Activated T-cell treated with anti-CD3 and anti-CD28 coated beads for 1 hour (primary cell): ENCODE measurements around the gene PRICKLE1.

Experiments used
- DNase-seq: peaks from one replicate; pipeline ENCODE4 v3.0.0-alpha.2; 2020; ENCODE audit warnings: low read depth

The PRICKLE1 gene

DNA sequence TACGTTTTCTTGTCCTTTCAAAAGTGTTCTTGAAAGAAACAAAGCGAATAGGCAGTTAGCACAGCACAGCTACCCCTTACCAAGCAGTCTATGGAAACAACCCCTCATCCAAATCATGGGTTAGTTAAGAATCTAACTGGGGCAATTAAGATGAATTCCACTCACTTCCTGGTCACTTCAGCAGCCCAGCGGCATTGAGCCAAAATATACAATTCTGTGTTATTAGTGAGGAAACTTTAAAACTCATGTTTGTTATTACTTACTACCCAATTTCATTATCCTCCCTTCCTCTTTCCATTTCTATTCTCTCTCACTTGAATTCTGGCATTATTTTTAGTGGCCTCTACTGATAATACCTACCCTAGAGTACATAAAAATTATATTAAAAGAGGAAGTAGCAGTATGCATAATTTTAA, 142.2 kb downstream of the PRICKLE1 start:
- DNase-seq: no peak

DNA sequence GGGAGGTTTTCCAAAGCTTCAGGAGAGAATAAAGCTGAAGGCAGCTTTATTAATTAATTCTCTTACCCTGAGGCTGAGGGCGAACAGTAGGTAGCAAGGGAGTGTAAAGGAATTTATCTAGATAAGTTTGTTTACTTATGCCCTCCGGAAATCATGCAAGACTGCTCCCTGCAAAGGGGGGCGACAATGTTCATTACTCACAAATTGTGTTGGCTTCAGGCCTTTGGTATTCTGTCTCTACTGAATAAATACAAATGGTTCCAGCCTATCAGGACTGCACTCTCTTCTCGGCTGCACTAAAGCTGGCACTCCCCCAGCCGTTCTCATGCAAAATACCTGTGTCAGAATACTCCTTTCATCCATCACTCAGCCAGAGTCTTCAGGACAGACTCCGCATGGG, 142.8 kb downstream of the PRICKLE1 start:
- DNase-seq: no peak

DNA sequence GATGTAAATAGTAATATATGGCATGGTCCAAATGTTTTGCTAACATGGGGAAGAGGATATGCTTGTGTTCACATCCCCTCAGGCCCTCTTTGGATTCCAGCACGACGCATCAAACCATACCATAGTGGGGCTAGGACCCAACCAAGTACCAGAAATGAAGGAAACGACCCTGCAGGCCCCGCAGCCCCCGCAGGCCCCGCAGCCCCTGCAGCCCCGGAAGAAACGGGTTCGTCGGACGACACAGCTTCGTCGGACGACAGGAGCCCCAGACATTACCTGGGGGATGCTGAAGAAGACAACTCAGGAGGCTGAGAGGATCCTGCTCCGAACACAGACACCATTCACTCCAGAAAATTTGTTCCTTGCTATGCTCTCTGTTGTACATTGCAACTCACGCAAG, 143.7 kb downstream of the PRICKLE1 start:
- no peak for DNase-seq

DNA sequence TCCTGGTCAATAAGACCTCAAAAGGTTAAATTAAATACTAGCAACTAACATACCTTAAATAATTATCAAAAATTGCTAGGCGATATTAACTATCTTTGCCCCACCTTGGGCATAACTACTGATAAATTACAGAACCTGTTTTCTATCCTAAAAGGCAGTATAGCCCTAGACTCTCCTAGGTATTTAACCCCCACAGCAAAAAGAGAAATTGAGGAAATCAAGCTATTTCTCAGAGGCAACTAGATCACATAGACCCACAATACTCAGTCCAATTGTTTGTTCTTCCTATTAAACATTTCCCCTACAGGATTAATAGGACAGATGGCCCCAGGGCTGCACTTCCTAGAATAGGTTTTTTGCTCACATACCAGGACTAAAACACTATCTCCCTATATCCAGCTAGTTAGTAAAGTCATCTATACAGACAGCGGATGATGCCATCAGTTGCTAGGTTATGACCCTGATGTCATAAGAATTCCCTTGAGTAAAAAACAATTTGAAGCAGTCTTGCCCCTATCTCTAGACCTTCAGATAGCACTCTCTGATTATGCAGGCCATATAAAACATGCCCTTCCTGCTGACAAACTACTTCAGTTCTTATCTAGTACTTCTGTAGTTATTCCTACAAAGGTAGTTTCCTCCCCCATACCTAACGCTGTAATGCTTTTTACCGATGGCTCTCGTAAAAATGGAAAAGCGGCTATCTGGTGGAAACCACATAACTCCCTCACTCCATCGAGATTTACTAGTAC, 145.2 kb downstream of the PRICKLE1 start:
- DNase-seq: no peak

DNA sequence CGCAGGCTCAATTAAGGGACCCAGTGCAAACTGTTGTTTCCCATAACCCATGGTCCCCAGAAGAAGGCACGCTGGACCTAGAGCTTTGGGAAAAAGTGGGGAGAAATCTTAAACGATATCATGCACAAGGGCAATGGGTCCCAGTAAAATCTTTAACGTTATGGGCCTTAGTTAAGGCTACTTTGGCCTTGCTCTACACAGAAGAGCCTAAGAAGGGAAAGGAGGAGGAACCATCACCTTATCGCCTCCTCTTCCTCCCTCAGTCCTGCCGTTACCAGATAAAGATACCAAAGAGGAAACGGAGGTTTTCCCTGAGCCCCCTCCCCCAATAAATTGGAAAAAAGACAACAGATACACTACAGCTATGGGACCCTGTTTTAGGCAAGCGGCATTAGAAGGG, 146.7 kb downstream of the PRICKLE1 start:
- DNase-seq: no peak

DNA sequence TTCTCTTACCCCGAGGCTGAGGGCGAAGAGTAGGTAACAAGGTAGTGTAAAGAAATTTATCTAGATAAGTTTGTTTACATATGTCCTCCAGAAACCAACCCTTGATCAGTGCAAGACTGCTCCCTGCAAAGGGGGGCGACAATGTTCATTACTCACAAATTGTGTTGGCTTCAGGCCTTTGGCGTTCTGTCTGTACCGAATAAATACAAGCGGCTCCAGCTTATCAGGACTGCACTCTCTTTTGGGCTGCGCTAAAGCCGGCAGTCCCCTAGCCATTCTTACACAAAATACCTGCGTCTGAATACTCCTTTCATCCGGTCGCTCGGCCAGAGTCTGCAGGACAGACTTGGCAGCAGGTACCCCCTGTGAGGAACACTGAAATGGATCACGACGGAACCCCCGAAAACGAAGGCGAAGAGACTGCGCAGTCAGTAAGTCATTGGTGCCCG, 147.2 kb downstream of the PRICKLE1 start:
- DNase-seq: no peak

DNA sequence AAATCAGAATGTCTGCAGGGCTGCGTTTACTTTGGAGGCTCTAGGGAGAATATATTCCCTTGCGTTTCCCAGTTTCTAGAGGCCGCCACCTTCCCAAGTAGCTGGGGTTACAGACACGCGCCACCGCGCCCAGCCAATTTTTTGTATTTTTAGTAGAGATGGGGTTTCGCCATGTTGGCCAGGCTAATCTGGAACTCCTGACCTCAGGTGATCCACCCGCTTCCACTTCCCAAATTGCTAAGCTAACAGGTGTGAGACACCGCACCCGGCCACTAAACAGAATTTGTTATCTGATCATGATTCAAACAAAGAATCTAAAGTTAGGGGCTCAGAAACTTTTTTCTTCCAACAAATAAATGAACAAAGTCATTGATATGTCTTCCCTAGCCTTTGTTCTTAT, 148.9 kb downstream of the PRICKLE1 start:
- DNase-seq: no peak

DNA sequence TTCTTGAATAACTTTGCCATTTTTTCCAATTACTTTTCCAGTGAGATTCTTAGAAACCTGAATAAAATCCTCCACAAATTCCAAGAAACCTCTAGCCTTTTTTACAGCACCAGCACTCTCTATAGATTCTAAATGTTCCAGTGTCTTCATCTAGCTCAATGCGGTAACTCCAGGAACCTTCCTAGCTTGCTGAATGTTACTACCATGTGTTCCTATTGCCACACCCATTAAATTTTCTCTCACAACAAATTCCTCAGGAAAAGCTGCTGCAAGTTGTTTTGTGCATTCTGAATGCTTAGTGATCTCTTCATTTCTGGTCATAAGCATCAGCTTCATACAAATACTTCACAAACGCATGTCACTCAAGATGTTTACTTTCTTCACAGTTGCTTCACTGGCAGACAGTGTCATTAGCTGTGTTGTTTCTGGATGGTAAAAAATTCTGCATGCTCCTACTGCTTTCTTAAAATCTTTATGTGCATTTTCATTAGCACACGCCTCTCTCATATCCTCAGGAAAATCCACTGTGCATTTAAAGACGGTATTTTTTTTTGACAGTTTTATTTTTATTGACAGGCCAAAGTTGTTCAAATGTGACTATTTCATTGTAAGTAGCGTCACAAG, 156.9 kb downstream of the PRICKLE1 start:
- no peak for DNase-seq

DNA sequence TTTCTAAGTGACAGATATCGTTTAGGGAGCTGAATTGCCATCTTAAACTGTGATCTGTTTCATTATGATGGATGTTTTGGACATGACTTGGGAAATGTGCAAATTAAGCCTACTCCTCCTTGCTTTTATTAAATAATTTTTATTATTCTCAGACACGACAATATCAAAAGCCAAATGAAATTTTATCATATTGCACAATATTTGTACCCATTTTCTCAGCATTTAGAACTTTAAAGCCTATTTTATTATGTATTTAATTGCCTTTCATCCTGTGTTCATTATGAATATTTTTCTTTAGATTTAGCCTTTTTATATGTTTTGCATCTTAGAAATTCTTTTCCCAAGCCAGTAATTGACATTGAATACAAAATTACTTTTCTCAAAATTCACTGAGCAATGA, 160.7 kb downstream of the PRICKLE1 start:
- DNase-seq: no peak

DNA sequence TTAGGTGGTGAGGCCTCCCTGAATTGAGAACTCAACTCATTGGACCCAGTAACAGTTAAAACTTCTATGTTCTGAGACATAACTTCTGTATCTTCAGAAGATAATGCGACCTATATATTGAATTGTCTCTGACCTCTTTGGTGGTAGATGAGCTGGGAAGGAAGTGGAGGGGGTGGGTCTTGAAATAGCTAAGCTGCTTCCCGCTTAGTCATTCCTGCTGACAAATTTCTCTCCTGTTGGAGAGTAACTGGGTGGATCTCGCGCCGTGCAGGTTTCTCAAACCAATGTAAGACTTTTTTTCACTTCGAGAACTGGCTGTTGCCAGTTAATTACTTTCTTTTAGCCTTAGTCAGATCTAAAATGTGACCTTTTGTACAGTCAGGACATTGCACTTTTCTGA, 162.8 kb downstream of the PRICKLE1 start:
- DNase-seq: no peak

DNA sequence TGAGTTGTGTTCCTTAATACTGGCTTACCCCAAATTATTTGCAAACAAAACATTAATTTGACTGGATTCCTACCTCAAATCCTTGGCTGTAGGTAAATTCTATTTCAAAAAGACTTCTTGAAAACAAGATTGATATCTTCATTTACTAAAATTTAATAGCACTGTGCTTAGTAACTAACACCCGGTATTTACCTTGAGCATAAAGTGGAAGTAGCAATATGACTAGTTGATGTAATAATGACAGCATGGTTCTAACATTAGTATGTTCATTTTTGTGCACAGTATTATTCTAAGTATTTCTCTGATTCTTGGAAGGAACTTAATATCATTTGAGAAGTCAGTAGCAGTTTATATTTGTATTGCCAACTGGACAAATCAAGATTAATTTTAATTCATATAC, 166.8 kb downstream of the PRICKLE1 start:
- DNase-seq: no peak

DNA sequence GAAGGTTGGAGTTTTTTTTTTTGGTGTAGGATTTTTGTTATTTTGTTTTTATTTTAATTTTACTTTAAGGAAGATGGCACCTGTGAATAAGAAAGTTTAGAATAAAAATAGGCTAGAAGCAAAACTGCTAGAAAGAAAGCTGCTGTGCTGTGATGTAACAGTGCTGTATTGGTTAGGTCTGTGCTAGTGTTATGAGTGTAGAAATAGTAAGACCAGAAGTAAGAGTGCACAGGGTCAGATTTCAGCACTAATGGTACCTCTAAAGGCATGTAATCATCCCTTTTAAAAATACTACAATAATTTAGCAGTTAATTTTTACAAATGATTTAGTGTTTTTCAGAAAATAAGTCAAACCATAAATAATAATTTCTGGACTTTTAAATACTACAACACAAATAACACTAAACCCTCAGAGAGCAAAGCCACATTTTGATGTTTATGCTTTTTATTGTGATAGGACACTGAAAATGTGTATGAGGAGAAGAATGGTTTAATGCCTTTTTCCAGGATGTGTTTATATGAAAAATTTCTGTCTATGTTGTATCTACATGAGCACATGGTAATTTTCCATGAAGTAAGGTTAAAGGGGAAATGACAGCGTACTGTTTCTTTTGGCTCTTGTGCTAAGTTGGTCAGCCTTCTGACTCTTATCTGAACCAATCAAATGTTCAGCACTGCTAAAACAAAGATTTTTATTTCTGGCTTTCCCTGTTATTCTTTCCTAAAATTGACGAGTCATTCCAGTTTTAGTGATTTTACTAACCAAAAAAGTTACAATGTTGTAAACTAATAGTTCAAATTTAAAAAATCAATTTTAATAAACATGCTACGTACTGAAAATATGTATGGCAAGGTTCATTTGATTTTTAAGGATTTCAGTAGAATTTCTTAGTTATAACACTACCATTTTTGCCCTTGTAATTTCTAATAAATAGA, 167.4 kb downstream of the PRICKLE1 start:
- DNase-seq: no peak

DNA sequence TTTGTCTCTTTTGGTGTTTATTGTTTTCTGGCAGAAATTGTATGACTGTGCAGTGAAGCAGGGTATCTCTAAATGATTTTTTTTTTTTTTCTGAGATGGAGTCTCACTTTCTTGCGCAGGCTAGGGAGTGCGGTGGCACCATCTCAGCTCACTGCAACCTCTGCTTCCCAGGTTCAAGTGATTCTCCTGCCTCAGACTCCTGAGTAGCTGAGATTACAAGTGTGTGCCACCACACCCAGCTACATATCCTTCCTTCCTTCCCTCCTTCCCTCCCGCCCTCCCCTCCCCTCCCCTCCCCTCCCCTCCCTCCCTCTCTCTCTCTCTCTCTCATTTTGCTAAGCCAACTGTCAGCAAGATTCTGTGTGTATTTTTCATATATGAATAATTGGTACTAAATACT, 169.2 kb downstream of the PRICKLE1 start:
- no peak for DNase-seq

DNA sequence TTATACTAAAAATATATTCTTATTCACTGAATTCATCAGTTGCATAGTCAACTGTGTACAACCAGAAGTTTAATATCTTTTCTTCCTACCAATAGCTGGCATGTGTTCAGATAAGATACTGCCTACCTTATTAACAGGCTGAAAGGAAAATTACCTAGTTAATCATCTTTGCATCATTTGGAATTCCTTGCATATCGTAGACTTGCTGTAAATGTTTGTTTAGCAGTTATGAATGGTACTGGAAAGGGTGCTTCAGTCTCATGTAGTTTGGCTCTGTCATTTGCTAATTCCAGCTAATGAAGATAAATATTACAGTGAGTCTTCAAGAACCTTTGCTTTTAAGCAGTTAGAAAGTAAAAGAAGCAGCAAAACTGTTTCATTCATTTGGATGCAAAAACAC, 179.2 kb downstream of the PRICKLE1 start:
- DNase-seq: no peak

DNA sequence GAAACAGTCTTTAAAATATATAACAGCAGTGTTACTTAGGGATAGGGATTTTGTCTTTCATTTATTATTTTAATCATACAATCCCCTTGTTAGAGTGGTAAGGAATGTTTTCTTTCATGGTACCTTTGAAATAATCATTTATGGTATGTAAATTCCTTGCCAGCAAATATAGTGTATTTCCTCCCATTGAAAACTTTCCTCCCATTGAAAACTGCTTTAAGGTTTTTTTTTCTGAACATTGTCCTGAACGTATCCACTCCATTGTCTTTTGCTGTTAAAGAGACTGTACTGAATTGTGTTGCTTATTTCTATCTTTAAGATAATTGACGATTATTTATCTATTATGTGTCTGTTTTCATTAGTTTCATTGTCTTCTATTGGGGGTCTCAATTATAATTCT, 180.1 kb downstream of the PRICKLE1 start:
- DNase-seq: no peak

DNA sequence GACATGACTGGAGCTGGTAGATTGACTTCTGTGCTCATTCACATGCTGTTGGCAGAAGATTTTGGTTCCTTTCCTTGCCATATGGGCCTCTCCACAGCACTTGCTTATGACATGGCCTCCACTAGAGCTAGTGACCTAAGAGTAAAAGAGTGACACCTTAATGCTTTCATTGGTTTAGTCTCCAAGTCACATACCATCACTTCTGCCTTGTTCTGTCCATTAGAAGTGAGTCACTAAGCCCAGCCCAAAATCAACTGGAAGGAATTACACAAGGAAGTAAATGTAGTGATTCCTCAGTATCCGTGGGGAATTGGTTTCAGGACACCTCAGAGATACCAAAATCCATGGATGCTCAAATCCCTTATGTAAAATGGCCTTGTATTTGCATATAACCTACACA, 182.2 kb downstream of the PRICKLE1 start:
- DNase-seq: no peak
